Vagina (tissue), 2 donors: ENCODE data around the gene CLDN18.

ENCODE experiments used
- POLR2A ChIP-seq, 2 donors: fragments of 450-650 bp; IDR thresholded peaks; one replicate each; pipeline ENCODE4 v1.6.1; 2017; ENCODE audit warnings: antibody characterized with exemption in 2 of 2, mild to moderate bottlenecking in 2 of 2, moderate library complexity in 2 of 2
- TF ChIP-seq, protein P1 (sequence below), 3 experiments: fragments of 450-650 bp in 2 of 3; fragments of 200-600 bp in 1 of 3; sonication (generic) in 1 of 3; IDR thresholded peaks; one replicate each; pipeline ENCODE4 v1.5.1; 2017 to 2019; ENCODE audit warnings: antibody characterized with exemption in 3 of 3, mild to moderate bottlenecking in 2 of 3, moderate library complexity in 2 of 3

DNA sequence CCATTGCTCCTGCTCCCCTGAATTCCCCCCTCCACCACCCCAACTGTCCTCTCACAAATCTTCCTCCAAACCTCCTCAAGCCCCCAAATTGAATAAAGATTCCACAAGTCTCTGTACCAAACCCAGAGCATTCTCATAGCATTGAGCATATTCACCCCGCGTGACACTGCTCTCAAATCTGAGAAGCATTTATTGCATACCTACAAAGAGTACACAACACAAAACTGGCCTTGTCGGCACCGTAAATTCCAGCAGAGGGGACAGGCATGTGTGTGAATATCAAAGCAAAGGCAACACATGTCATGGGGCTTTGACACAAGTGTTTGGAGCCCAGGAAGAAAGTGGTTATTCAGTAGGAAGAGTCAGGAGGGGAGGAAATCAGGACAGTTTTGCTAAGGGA, 2.6 kb downstream of the CLDN18 start:
- TF ChIP-seq, protein P1, sequence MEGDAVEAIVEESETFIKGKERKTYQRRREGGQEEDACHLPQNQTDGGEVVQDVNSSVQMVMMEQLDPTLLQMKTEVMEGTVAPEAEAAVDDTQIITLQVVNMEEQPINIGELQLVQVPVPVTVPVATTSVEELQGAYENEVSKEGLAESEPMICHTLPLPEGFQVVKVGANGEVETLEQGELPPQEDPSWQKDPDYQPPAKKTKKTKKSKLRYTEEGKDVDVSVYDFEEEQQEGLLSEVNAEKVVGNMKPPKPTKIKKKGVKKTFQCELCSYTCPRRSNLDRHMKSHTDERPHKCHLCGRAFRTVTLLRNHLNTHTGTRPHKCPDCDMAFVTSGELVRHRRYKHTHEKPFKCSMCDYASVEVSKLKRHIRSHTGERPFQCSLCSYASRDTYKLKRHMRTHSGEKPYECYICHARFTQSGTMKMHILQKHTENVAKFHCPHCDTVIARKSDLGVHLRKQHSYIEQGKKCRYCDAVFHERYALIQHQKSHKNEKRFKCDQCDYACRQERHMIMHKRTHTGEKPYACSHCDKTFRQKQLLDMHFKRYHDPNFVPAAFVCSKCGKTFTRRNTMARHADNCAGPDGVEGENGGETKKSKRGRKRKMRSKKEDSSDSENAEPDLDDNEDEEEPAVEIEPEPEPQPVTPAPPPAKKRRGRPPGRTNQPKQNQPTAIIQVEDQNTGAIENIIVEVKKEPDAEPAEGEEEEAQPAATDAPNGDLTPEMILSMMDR (IDR thresholded peaks at IDR 0.05), result no peak
- TF ChIP-seq POLR2A (IDR thresholded peaks at IDR 0.05), result no peak
